H7 (cell line): ENCODE results near the gene CRYBG3. TPM values are rescaled to one million over a fixed set of nuclear protein-coding genes. Genes with fewer than 3 reads are reported as not detected.

Experiments
- DNase-seq: peaks from one replicate; pipeline ENCODE4 v3.0.0; 2012
- H3K27me3 ChIP-seq: 2 replicates; pipeline ENCODE4 v1.6.0; 2011; ENCODE audit warnings: mild to moderate bottlenecking, low read length; ENCODE audit not compliant: control insufficient read depth, insufficient read depth
- H3K36me3 ChIP-seq: replicated peaks from 2 replicates; pipeline ENCODE4 v1.5.1; 2011; ENCODE audit warnings: low read length; ENCODE audit not compliant: control insufficient read depth, insufficient read depth
- H3K4me3 ChIP-seq: 2 replicates; pipeline ENCODE4 v1.5.1; 2011; ENCODE audit warnings: low read depth, mild to moderate bottlenecking, control low read depth, low read length, moderate library complexity; ENCODE audit not compliant: insufficient read depth
- total RNA-seq: library from RNA; depleted of rRNA; stranded (reverse); fragments of >200 nt; shearing (Covaris generic); gene quantifications from 2 replicates; pipeline ENCODE4 v1.2.3, GENCODE V29; 2014

The CRYBG3 gene
- total RNA-seq, 1 experiment from 2014 or later: 3.7 TPM

DNA sequence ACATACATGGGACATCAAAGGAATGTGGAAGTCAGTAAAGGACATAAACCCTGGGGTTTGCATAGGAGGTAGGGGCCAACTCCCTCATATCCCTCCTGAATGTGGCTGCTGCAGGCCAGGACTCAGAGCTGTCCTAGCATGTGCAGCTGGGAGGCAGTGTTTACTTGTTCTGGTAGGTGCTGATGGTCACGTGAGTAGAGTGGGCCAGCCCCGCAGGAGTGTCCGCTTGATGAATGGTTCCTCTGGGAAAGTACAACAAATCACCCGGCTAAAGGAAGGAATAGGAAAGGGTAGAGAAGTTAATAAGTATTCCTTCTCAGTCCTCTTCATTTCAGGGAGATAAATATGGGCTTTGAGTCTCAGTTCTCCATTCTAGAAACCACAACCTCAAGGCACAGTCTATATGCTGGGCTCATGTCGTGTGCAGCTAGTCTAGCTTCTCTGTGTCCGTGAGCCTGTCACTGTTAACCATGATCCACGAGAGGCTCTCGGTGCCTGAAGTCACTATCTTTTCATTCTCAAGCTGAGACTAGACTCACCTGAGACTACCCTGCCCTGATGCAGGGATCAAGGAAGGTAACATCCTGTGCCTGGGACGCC lies 132.5 kb downstream of the CRYBG3 start:
- DNase-seq: no peak
- H3K27me3 ChIP-seq: no peaks in the 10 kb centered on the region

GRCh38 chr3:97956051-97956450 lies 134.2 kb downstream of the CRYBG3 start:
- Histone ChIP-seq H3K4me3 (no peak overlapping the region), H3K27me3 (no peaks in the 10 kb centered on the region), H3K36me3 (peaks cover 2% of the 10 kb centered on the region)
- no peak for DNase-seq

More for the DNA sequence above, 132.5 kb downstream of the CRYBG3 start:
- Histone ChIP-seq H3K4me3 (no peak overlapping the region), H3K36me3 (peaks cover 4% of the 10 kb centered on the region)

DNA sequence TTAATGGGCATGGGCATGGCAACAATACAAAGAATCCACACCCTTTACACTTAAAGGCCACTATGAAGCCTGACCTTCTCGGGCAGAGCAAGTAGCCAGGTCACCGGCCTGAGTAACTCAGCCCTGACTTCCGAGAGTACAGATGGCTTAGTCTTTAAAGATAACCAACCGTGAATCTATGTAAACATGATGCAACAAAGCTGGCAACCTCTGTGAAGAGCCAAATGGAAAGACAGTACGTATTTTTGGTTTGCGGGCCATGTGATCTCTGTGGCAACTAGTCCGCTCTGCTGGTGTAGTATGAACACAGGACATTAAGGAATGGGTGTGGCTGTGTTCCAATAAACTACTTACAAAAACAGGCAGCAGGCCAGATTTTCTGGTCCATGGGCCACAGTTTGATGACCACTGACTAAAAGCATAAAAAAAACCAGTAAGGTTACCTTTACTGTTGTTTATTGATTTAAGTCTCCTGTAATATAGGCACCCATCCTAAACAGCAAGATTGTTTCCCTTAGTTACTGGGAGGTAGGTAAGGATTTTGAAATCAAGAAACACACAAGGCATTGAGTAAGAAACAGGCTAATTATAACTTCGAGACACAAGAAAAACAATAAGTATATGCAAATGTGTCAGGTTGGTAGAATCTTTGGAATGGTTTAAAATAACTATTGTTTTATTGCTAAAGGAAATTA lies 136.0 kb downstream of the CRYBG3 start:
- DNase-seq: no peak
- H3K4me3 ChIP-seq: no peak overlapping the region
- no peaks in the 10 kb centered on the region for H3K27me3 ChIP-seq
- H3K36me3 ChIP-seq: peaks cover 2% of the 10 kb centered on the region

- Histone ChIP-seq H3K27me3 (no peaks in the 10 kb centered on the region), H3K4me3 (no peak overlapping the region), H3K36me3 (peaks cover 2% of the 10 kb centered on the region)
- no peak for DNase-seq
Measured at GRCh38 chr3:97958396-97958795, 136.6 kb downstream of the CRYBG3 start.

DNA sequence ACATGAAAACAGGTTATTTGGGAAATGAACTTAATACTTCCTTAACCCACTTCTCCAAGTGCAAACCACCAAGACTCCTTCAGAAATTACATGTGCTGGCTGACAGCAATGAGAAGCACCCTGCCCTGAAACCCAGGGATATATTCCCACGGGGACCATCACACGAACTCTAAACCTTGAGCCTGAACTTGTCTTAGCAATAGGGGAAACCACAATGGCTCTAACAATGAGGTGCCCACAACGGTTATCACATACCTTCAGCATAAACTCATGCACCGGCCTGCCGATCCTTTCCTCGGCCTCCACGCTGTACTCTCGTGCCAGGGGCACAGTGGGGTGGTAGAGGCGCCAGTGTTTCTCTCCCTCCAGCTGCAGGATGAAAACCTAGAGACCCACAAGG lies 137.0 kb downstream of the CRYBG3 start:
- Histone ChIP-seq H3K4me3 (no peak overlapping the region), H3K27me3 (no peaks in the 10 kb centered on the region), H3K36me3 (peaks cover 2% of the 10 kb centered on the region)
- no peak for DNase-seq

GRCh38 chr3:97959872-97960271 lies 138.1 kb downstream of the CRYBG3 start:
- no peak for DNase-seq
- H3K36me3 ChIP-seq: no peaks in the 10 kb centered on the region
- H3K27me3 ChIP-seq: no peaks in the 10 kb centered on the region
- no peak overlapping the region for H3K4me3 ChIP-seq

DNA sequence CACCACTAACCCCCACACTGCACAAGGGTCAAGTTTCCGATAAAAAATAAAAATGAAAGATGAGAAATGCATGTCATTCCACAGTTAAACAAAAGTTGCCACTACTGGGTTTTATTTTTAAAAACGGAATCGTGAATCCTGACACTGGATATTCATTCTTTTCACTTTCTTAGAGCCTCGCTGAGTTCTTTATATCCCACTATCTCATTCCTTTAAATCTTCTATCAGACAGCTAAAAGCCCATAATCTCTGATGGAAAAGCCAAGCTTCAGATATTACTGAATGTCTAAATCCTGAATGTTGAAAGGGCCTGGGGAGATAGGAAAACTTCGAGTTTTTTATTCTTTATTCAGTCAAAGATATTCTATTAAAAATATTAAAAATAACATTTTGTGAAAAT lies 138.7 kb downstream of the CRYBG3 start:
- Histone ChIP-seq H3K36me3 (no peaks in the 10 kb centered on the region), H3K4me3 (no peak overlapping the region), H3K27me3 (no peaks in the 10 kb centered on the region)
- DNase-seq: no peak

- Histone ChIP-seq H3K4me3 (no peak overlapping the region), H3K27me3 (no peaks in the 10 kb centered on the region), H3K36me3 (no peaks in the 10 kb centered on the region)
- DNase-seq: no peak
Measured at GRCh38 chr3:97960993-97961766, 139.4 kb downstream of the CRYBG3 start.

- Histone ChIP-seq H3K36me3 (no peaks in the 10 kb centered on the region), H3K27me3 (peaks cover 6% of the 10 kb centered on the region), H3K4me3 (no peak overlapping the region)
- peak; percentile 57 for DNase-seq
Measured at GRCh38 chr3:97967966-97968365, 146.2 kb downstream of the CRYBG3 start.

GRCh38 chr3:97968376-97968775 lies 146.6 kb downstream of the CRYBG3 start:
- Histone ChIP-seq H3K4me3 (no peak overlapping the region), H3K27me3 (peaks cover 7% of the 10 kb centered on the region), H3K36me3 (no peaks in the 10 kb centered on the region)
- DNase-seq: no peak

- Histone ChIP-seq H3K27me3 (peaks cover 7% of the 10 kb centered on the region), H3K36me3 (no peaks in the 10 kb centered on the region)
- DNase-seq: no peak
Measured at GRCh38 chr3:97969541-97969940, 147.7 kb downstream of the CRYBG3 start.

DNA sequence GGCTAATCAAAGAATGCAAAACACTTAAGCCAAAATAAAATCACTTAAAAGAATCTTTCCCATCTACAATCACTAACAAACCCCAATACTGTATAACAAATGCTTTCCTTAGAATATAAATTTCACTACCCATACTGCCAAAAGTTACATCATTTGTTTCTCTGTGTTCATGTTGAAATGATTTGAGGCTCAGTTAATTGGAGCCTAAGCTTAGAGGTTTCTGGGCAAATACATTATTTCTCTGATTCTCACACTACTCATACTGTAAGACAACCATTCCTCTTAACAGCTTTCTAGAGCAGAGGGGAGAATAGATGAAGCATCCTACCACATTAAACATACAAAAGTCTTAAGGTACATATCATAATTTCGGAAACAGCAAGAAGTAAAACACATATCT lies 148.3 kb downstream of the CRYBG3 start:
- no peak for DNase-seq

More at GRCh38 chr3:97969541-97969940, 147.7 kb downstream of the CRYBG3 start:
- no peak overlapping the region for H3K4me3 ChIP-seq

GRCh38 chr3:97970956-97971620 lies 149.3 kb downstream of the CRYBG3 start:
- no peak for DNase-seq
- no peaks in the 10 kb centered on the region for H3K36me3 ChIP-seq
- peaks cover 7% of the 10 kb centered on the region for H3K27me3 ChIP-seq
- no peak overlapping the region; the same call in 1 of the 2 replicates for H3K4me3 ChIP-seq

More for the DNA sequence above, 148.3 kb downstream of the CRYBG3 start:
- Histone ChIP-seq H3K4me3 (no peak overlapping the region), H3K27me3 (peaks cover 7% of the 10 kb centered on the region), H3K36me3 (no peaks in the 10 kb centered on the region)

DNA sequence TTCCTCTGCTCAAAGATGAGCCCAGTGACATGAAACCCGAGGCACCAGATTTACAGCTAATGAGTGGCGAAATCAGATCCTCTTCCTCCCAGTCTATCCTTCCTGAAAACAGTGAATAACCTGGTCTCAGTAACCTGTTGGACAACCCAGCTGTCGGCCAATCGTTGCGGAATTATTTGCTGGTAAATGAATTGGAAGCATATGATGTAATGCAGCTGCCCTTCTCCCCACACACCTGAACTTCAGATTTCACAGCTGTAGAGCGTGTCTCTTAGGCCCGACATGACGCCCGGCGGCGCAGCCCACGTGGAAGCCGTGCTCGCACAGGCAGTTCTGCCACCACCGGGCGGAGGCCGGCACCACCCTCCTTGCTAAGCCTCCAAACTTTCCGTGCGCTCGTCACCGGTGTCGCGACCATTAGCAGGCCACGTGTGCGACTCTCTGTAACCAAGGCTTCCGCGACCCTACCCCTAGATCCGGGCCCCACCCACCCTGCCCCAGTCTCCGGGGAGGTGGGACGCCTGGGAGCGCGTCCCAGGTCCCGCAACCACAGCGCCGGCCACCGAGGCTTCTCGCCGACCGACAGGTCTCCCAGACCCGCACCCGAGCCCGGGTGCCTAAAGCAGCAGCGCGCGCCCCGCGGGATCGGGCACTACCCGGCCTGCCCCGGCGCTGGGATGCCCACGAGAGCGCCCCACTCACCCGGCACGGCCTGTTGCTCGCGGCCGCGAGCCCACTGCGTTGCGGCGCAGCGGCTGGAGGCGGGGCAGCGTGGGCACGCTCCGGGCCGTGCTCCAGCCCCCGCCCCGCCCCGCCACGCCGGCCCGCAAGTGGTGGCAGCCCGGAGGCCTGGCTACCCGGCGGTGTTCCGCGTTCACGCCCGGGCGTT lies 150.1 kb downstream of the CRYBG3 start, which contains the start of gene RIOX2:
TSS of gene RIOX2 (minus strand) at position 753 of the 889 bp plus-strand sequence. CDS start 4,838 bp downstream, outside the sequence.
- Histone ChIP-seq H3K36me3 (no peaks in the 10 kb centered on the region), H3K27me3 (peaks cover 7% of the 10 kb centered on the region), H3K4me3 (peak within 1 kb of the TSS; percentile 74)
- peak; percentile 84 for DNase-seq
